OCI-M2 (cell line): ENCODE results near the gene NDUFS6.
A peak's percentile ranks its signal among the peaks of the same experiment; 100 is the strongest.
"Not testable (repeated sequence)": the region's sequence is repeated elsewhere in the genome, so short reads cannot be mapped to it uniquely, and the experiment has no call there.

Source experiments
- DNase-seq: peaks from one replicate; lab custom pipeline; 2025; ENCODE audit not compliant: unreplicated experiment; lab: John Stamatoyannopoulos, UW

NDUFS6 gene

GRCh38 chr5:1796371-1797102, 4.7 kb upstream of the NDUFS6 start:
- no peak for DNase-seq

GRCh38 chr5:1797103-1797800, 4.0 kb upstream of the NDUFS6 start:
- no peak for DNase-seq

- DNase-seq = no peak
Measured at GRCh38 chr5:1797855-1798254, 3.4 kb upstream of the NDUFS6 start.

- DNase-seq = not testable (repeated sequence)
Measured at GRCh38 chr5:1798589-1798988, 2.6 kb upstream of the NDUFS6 start.

GRCh38 chr5:1799110-1799601, 2.1 kb upstream of the NDUFS6 start:
- no peak for DNase-seq

GRCh38 chr5:1799602-1800471, 1.4 kb upstream of the NDUFS6 start, which contains the start of gene MRPL36:
MRPL36 (minus strand) TSS chr5:1799837; CDS start chr5:1798935, 902 bp downstream.
- DNase-seq = peak; percentile 13

GRCh38 chr5:1800472-1801221, 560 bp upstream of the NDUFS6 start:
- DNase-seq = no peak

- no peak for DNase-seq
Measured at GRCh38 chr5:1801967-1802295, 724 bp downstream of the NDUFS6 start.

GRCh38 chr5:1803192-1803591, 2.0 kb downstream of the NDUFS6 start:
- no peak for DNase-seq

- no peak for DNase-seq
Measured at GRCh38 chr5:1804001-1804690, 2.9 kb downstream of the NDUFS6 start.

- DNase-seq = no peak
Measured at GRCh38 chr5:1805326-1805725, 4.1 kb downstream of the NDUFS6 start.

- no peak for DNase-seq
Measured at GRCh38 chr5:1805736-1806135, 4.5 kb downstream of the NDUFS6 start.

GRCh38 chr5:1806199-1806598, 5.0 kb downstream of the NDUFS6 start:
- no peak for DNase-seq

GRCh38 chr5:1806974-1807373, 5.8 kb downstream of the NDUFS6 start:
- no peak for DNase-seq

- DNase-seq = no peak
Measured at GRCh38 chr5:1807451-1808185, 6.4 kb downstream of the NDUFS6 start.

- DNase-seq = no peak
Measured at GRCh38 chr5:1808439-1808838, 7.2 kb downstream of the NDUFS6 start.

GRCh38 chr5:1809416-1810035, 8.3 kb downstream of the NDUFS6 start:
- no peak for DNase-seq

- no peak for DNase-seq
Measured at GRCh38 chr5:1810581-1811101, 9.4 kb downstream of the NDUFS6 start.
